HT1080 (cell line): ENCODE measurements around the gene MTURN. TPM values are rescaled to one million over a fixed set of nuclear protein-coding genes. Genes with fewer than 3 reads are reported as not detected.
A peak's percentile ranks its signal among the peaks of the same experiment; 100 is the strongest.

Experiments
- DNase-seq: peaks from one replicate; pipeline ENCODE4 v3.0.0-alpha.2; 2015; ENCODE audit warnings: low read depth
- small RNA-seq: library from RNA; depleted of rRNA; stranded (forward); fragments of <200 nt; gene quantifications from one replicate; pipeline ENCODE3, GENCODE V24; 2014
- total RNA-seq: library from RNA; depleted of rRNA; stranded (reverse); fragments of >200 nt; shearing (Covaris generic); gene quantifications from 2 replicates; pipeline ENCODE4 v1.2.3, GENCODE V29; 2014; rRNA removed

The MTURN gene
- total RNA-seq, 1 experiment from 2014 or later, result 2.4 TPM

DNA sequence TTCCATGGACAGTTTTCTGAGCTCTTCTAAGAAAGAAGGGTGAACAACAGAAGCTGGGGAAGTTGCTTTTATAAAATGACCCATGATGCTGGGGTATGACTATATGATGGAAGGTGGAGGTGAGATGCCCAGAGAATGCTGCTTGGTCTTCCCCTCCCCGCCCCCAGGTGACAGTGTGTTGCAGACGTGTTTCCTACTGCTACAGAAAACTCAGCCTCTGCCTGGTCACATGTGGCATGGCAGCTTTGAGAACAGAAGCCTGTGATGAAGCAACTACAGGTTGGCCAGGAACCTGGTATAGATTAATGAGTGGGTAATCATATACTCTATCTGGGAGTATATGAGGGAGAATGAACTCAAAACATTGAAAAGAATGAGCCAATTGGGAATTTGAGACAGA is 67.1 kb downstream of the MTURN start:
- DNase-seq, result no peak

DNA sequence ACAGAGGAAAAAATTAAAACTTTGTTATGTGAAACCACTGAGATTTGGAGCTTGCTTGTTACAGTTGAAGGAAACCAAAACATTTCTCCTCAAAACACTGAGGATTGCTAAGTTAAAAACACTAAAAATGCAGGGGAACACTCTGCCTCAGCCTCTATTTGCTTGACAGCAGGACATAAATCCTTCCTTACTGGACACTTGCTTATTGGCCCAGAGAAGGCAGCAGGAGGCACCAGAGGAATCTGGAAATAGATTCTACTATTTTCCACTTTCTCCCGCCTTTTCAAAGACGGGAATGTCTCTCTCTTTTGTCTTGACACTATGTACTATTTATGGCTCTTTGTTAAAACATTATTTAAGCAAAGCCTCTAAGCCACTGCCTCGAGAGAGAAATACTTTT is 67.9 kb downstream of the MTURN start:
- DNase-seq, result no peak

DNA sequence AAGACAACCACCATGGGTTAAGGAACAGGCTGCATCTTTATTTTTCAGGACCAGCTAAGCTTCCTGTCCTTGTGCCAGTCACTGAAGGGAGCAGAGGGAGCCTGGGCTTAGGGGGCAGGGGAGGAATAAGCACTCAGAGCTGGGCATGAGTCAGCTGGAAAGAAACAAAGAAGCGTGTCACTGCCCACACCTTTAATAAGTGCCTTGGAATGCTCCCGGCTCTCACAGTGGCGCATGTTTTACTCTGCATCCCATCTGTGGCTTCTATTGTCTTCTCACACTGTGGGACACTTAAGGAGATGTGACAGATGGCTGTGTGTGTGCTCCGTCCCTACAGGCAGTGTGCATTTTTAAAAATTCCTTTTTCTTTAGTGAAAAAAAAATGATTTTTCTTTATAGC is 71.7 kb downstream of the MTURN start:
- DNase-seq, result peak; percentile 95

DNA sequence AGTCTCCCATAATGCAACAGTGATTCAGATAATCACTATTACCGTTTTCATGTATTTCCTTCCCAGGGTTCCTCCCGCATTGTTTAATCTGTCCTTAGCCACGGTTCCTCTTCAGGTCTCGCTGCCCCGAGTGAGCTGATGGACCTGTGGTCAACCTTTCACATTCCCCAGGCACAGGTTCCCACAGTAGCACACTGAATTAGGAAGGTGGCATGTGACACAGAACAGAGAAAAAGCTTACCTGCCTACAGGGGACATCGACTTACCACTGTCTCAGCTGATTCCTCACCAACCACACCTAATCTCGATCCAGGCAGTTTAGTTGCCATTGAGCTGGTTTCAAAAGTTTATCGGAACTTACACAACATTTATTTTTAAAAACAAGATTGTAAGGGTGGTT is 72.2 kb downstream of the MTURN start:
- DNase-seq, result no peak

DNA sequence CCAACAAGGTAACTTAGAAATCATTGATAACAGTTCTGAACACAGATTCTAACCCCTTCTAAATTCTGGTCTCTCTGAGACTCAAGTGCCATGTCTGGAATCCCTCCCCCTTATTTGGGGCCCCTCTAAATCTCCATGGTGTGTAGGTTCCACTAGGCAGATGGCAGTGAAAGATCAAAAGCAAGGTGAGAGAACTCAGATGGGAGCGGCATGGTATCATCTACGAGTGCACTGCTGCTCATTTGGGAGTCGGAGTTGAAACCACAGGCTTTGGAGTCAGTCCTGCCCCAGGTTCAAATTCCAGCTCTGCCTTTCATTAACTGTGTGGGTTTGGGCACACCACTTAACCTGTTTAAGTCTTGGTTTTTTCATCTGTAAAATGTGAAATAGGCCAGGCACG is 72.6 kb downstream of the MTURN start:
- no peak for DNase-seq

DNA sequence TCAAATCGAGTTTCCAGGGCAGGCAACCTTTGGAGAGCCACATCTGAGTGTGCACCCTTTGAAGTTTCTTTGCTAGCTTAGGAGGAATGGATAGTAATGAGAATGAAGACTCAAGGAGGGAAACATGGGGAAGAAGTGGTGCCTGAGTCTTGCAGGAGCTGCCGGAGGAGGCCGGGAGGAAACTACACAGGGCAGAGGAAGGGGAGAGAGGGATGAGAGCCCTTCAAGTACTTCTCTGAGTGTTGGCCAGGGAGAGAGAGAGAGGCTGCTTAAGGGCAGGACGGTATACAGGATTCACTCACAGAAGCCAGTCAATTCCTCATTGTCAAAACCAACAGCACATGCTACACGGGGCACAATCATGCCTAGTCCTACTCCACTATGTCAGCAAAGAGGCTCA is 75.2 kb downstream of the MTURN start:
- no peak for DNase-seq

Small RNAs within 50 kb of the gene (small RNA-seq; reads per million reads assigned to genes)
- gene RPS27P16, result not detected

Other genes with a start within 250 kb of the MTURN start
- gene SCRN1, start 145.2 kb upstream of the MTURN start, total RNA-seq, result 95.3 and 105 TPM in 2 replicates
- gene FKBP14, start 108.3 kb upstream of the MTURN start, total RNA-seq, result 6.4 and 7.7 TPM in 2 replicates
- gene PLEKHA8, start 106.6 kb upstream of the MTURN start, total RNA-seq, result 5.3 and 8.5 TPM in 2 replicates
- 5.1 and 9.2 TPM in 2 replicates for gene ZNRF2, start 149.6 kb downstream of the MTURN start, total RNA-seq